Activated naive CD8-positive, alpha-beta T cell treated with anti-CD3 and anti-CD28 coated beads for 36 hours (primary cell): ENCODE data around the gene AUTS2. TPM values are rescaled to one million over a fixed set of nuclear protein-coding genes. Genes with fewer than 3 reads are reported as not detected.

Experiments used
- DNase-seq: peaks from one replicate; pipeline ENCODE4 v3.0.0; 2021
- H3K27ac Mint-ChIP-seq: one replicate; pipeline ENCODE4 v1.8.0; 2022; ENCODE audit warnings: mild to moderate bottlenecking, moderate library complexity, mixed read lengths
- H3K27me3 Mint-ChIP-seq: one replicate; pipeline ENCODE4 v1.8.0; 2022; ENCODE audit warnings: mild to moderate bottlenecking, mixed read lengths
- H3K36me3 Mint-ChIP-seq: one replicate; pipeline ENCODE4 v1.8.0; 2021; ENCODE audit warnings: mild to moderate bottlenecking, mixed read lengths
- H3K4me1 Mint-ChIP-seq: one replicate; pipeline ENCODE4 v1.8.0; 2021; ENCODE audit warnings: mixed read lengths
- H3K4me3 Mint-ChIP-seq: one replicate; pipeline ENCODE4 v1.8.0; 2022; ENCODE audit warnings: mild to moderate bottlenecking, moderate library complexity, mixed read lengths
- H3K9me3 Mint-ChIP-seq: one replicate; pipeline ENCODE4 v1.8.0; 2022; ENCODE audit warnings: mixed read lengths
- total RNA-seq, 2 experiments: library from RNA; stranded (reverse); gene quantifications; one replicate each; pipeline ENCODE4 v1.2.3, GENCODE V29; 2021

AUTS2 gene
- total RNA-seq, 2 experiments from 2014 or later, result 0.58 to 0.78 TPM

- Mint-ChIP-seq H3K36me3 (no peaks in the 10 kb centered on the region), H3K9me3 (no peaks in the 10 kb centered on the region), H3K4me3 (no peak overlapping the region), H3K27ac (peak overlapping the region; percentile 47), H3K4me1 (peaks cover 20% of the 10 kb centered on the region), H3K27me3 (no peaks in the 10 kb centered on the region)
- no peak for DNase-seq
Observed at GRCh38 chr7:70679661-70680060, 1081.4 kb downstream of the AUTS2 start.

GRCh38 chr7:70680306-70680705 is 1082.0 kb downstream of the AUTS2 start:
- Mint-ChIP-seq H3K36me3 (no peaks in the 10 kb centered on the region), H3K27ac (no peak overlapping the region), H3K9me3 (no peaks in the 10 kb centered on the region), H3K27me3 (no peaks in the 10 kb centered on the region), H3K4me3 (no peak overlapping the region), H3K4me1 (peaks cover 20% of the 10 kb centered on the region)
- DNase-seq, result no peak

GRCh38 chr7:70680743-70681468 is 1082.6 kb downstream of the AUTS2 start:
- Mint-ChIP-seq H3K4me1 (peaks cover 20% of the 10 kb centered on the region), H3K4me3 (no peak overlapping the region), H3K27ac (no peak overlapping the region), H3K27me3 (no peaks in the 10 kb centered on the region), H3K36me3 (no peaks in the 10 kb centered on the region), H3K9me3 (no peaks in the 10 kb centered on the region)
- no peak for DNase-seq

- H3K27ac Mint-ChIP-seq, result no peak overlapping the region
- peaks cover 20% of the 10 kb centered on the region for H3K4me1 Mint-ChIP-seq
- DNase-seq, result no peak
- no peaks in the 10 kb centered on the region for H3K9me3 Mint-ChIP-seq
- H3K4me3 Mint-ChIP-seq, result no peak overlapping the region
- no peaks in the 10 kb centered on the region for H3K36me3 Mint-ChIP-seq
- no peaks in the 10 kb centered on the region for H3K27me3 Mint-ChIP-seq
Observed at GRCh38 chr7:70681469-70682350, 1083.4 kb downstream of the AUTS2 start.

GRCh38 chr7:70684173-70684572 is 1085.9 kb downstream of the AUTS2 start:
- no peak overlapping the region for H3K4me3 Mint-ChIP-seq
- no peaks in the 10 kb centered on the region for H3K27me3 Mint-ChIP-seq
- H3K4me1 Mint-ChIP-seq, result peaks cover 12% of the 10 kb centered on the region
- no peak for DNase-seq
- no peaks in the 10 kb centered on the region for H3K36me3 Mint-ChIP-seq
- no peaks in the 10 kb centered on the region for H3K9me3 Mint-ChIP-seq
- H3K27ac Mint-ChIP-seq, result no peak overlapping the region

- H3K27me3 Mint-ChIP-seq, result peaks cover 43% of the 10 kb centered on the region
- H3K36me3 Mint-ChIP-seq, result no peaks in the 10 kb centered on the region
- no peak for DNase-seq
- H3K4me1 Mint-ChIP-seq, result peaks cover 7% of the 10 kb centered on the region
- no peak overlapping the region for H3K4me3 Mint-ChIP-seq
- H3K9me3 Mint-ChIP-seq, result no peaks in the 10 kb centered on the region
- no peak overlapping the region for H3K27ac Mint-ChIP-seq
Observed at GRCh38 chr7:70693321-70693685, 1095.0 kb downstream of the AUTS2 start.

- DNase-seq, result peak; percentile 43
- Mint-ChIP-seq H3K4me3 (no peak overlapping the region), H3K36me3 (no peaks in the 10 kb centered on the region), H3K9me3 (no peaks in the 10 kb centered on the region), H3K27me3 (peaks cover 49% of the 10 kb centered on the region), H3K4me1 (peaks cover 7% of the 10 kb centered on the region), H3K27ac (no peak overlapping the region)
Observed at GRCh38 chr7:70693686-70694433, 1095.6 kb downstream of the AUTS2 start.

- Mint-ChIP-seq H3K36me3 (no peaks in the 10 kb centered on the region), H3K27ac (no peak overlapping the region), H3K4me1 (peaks cover 7% of the 10 kb centered on the region), H3K9me3 (no peaks in the 10 kb centered on the region), H3K27me3 (peaks cover 49% of the 10 kb centered on the region), H3K4me3 (peak overlapping the region; percentile 74)
- no peak for DNase-seq
Observed at GRCh38 chr7:70694434-70694970, 1096.2 kb downstream of the AUTS2 start.

GRCh38 chr7:70694971-70695794 is 1096.9 kb downstream of the AUTS2 start:
- Mint-ChIP-seq H3K4me3 (peak overlapping the region; percentile 78), H3K27me3 (peaks cover 49% of the 10 kb centered on the region), H3K36me3 (no peaks in the 10 kb centered on the region), H3K4me1 (peaks cover 7% of the 10 kb centered on the region), H3K27ac (peak overlapping the region; percentile 14), H3K9me3 (no peaks in the 10 kb centered on the region)
- DNase-seq, result no peak

- no peaks in the 10 kb centered on the region for H3K36me3 Mint-ChIP-seq
- DNase-seq, result no peak
- H3K9me3 Mint-ChIP-seq, result no peaks in the 10 kb centered on the region
- H3K4me1 Mint-ChIP-seq, result peaks cover 7% of the 10 kb centered on the region
- H3K27ac Mint-ChIP-seq, result peak overlapping the region; percentile 14
- peaks cover 49% of the 10 kb centered on the region for H3K27me3 Mint-ChIP-seq
- H3K4me3 Mint-ChIP-seq, result peak overlapping the region; percentile 78
Observed at GRCh38 chr7:70695795-70696083, 1097.5 kb downstream of the AUTS2 start.

GRCh38 chr7:70696201-70696754 is 1098.0 kb downstream of the AUTS2 start:
- no peak for DNase-seq
- Mint-ChIP-seq H3K27ac (no peak overlapping the region), H3K4me3 (no peak overlapping the region), H3K4me1 (peaks cover 7% of the 10 kb centered on the region), H3K9me3 (no peaks in the 10 kb centered on the region), H3K36me3 (no peaks in the 10 kb centered on the region), H3K27me3 (peaks cover 49% of the 10 kb centered on the region)

GRCh38 chr7:70698219-70698832 is 1100.1 kb downstream of the AUTS2 start:
- Mint-ChIP-seq H3K36me3 (no peaks in the 10 kb centered on the region), H3K4me1 (peaks cover 7% of the 10 kb centered on the region), H3K9me3 (no peaks in the 10 kb centered on the region), H3K27me3 (peaks cover 46% of the 10 kb centered on the region), H3K4me3 (no peak overlapping the region), H3K27ac (no peak overlapping the region)
- DNase-seq, result no peak

- no peak overlapping the region for H3K27ac Mint-ChIP-seq
- H3K27me3 Mint-ChIP-seq, result peaks cover 43% of the 10 kb centered on the region
- DNase-seq, result no peak
- H3K36me3 Mint-ChIP-seq, result no peaks in the 10 kb centered on the region
- no peaks in the 10 kb centered on the region for H3K9me3 Mint-ChIP-seq
- H3K4me3 Mint-ChIP-seq, result no peak overlapping the region
- H3K4me1 Mint-ChIP-seq, result peaks cover 7% of the 10 kb centered on the region
Observed at GRCh38 chr7:70699271-70699670, 1101.0 kb downstream of the AUTS2 start.
